ENCODE data around the gene TCAP. TPM values are rescaled to one million over a fixed set of nuclear protein-coding genes. Genes with fewer than 3 reads are reported as not detected.

Gene TCAP
- total and polyA plus RNA-seq, 9 donors = 0.24 to 1.9 (median 1.3) TPM

DNA sequence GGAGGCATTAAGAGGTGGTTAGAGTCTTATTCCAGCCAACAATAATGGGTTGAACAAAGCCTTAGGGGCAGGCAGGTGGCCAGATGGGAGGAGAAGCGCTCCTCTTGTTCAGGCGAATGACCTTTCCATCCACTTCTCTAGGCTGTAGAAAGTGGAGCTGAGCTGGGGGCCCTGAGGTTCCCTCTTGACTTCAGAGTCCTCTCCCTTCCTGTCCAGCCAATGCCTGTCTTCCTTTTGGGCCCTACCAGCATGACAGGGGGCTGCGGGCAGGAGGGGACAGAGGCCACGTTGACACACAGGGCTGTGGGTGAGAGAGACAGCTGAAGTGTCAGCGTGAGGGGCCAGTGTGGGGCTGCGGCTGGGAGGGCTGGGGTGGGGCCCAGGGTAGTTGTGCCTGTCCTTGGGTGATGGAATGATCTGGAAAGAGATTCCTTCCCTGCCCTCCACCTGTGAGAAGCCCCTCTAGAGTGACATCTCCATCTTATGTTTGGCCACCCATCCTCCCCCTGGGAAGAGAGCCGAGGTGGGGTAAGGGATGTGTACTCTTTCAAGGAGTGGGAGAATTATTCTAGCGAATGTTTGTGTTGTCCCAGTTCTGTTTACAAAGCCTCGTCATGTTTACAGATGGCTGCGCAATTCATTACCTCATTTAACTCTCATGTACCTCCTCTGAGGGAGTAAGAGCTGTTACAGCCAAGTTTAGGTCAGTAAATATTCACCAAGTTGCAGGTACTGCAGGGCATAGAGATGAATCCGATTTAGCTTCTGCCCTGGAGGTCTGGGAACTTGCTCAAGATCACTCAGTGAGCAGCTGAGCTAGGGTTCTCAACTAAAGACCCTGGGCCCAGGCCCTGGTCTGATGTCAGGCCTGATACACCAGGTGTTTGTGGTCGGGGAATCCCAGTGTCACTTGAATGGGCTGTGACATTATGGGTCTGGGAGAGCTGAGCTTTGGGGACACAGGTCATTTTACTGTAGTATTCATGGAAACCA, 38.0 kb downstream of the TCAP start:
- no peaks in the 10 kb centered on the region for H3K36me3 ChIP-seq
- H3K9me3 ChIP-seq = no peaks in the 10 kb centered on the region
- intact Hi-C loops (cut with DNase I) = no loop called here
- 54 to 61% (median 57%) methylated on average over 11 to 12 of the region's 12 CpGs for WGBS, 3 donors
- H3K4me3 ChIP-seq = no peak overlapping the region
- H3K27ac ChIP-seq = no peak overlapping the region
- no peak for DNase-seq
- peaks cover 12% of the 10 kb centered on the region for H3K4me1 ChIP-seq (ENCODE audit: insufficient read depth)
- no peaks in the 10 kb centered on the region for H3K27me3 ChIP-seq
- TF ChIP-seq EP300 (IDR thresholded peaks at IDR 0.05) (no peak), POLR2A (IDR thresholded peaks at IDR 0.05) (no peak)
- TF ChIP-seq, protein P1, sequence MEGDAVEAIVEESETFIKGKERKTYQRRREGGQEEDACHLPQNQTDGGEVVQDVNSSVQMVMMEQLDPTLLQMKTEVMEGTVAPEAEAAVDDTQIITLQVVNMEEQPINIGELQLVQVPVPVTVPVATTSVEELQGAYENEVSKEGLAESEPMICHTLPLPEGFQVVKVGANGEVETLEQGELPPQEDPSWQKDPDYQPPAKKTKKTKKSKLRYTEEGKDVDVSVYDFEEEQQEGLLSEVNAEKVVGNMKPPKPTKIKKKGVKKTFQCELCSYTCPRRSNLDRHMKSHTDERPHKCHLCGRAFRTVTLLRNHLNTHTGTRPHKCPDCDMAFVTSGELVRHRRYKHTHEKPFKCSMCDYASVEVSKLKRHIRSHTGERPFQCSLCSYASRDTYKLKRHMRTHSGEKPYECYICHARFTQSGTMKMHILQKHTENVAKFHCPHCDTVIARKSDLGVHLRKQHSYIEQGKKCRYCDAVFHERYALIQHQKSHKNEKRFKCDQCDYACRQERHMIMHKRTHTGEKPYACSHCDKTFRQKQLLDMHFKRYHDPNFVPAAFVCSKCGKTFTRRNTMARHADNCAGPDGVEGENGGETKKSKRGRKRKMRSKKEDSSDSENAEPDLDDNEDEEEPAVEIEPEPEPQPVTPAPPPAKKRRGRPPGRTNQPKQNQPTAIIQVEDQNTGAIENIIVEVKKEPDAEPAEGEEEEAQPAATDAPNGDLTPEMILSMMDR (IDR thresholded peaks at IDR 0.05) = no peak

GRCh38 chr17:39703913-39704312, 38.8 kb downstream of the TCAP start:
- TF ChIP-seq EP300 (IDR thresholded peaks at IDR 0.05) = no peak
- TF ChIP-seq, protein P1 (IDR thresholded peaks at IDR 0.05) = no peak
- TF ChIP-seq POLR2A (IDR thresholded peaks at IDR 0.05) = no peak
- Histone ChIP-seq H3K9me3 (no peaks in the 10 kb centered on the region), H3K27me3 (no peaks in the 10 kb centered on the region), H3K27ac (no peak overlapping the region), H3K4me1 (ENCODE audit: insufficient read depth) (peaks cover 12% of the 10 kb centered on the region), H3K4me3 (no peak overlapping the region), H3K36me3 (no peaks in the 10 kb centered on the region)
- WGBS, 3 donors = 75 to 95% (median 91%) methylated on average over 5 of the region's 5 CpGs
- no peak for DNase-seq
- intact Hi-C loops (cut with DNase I) = no loop called here

DNA sequence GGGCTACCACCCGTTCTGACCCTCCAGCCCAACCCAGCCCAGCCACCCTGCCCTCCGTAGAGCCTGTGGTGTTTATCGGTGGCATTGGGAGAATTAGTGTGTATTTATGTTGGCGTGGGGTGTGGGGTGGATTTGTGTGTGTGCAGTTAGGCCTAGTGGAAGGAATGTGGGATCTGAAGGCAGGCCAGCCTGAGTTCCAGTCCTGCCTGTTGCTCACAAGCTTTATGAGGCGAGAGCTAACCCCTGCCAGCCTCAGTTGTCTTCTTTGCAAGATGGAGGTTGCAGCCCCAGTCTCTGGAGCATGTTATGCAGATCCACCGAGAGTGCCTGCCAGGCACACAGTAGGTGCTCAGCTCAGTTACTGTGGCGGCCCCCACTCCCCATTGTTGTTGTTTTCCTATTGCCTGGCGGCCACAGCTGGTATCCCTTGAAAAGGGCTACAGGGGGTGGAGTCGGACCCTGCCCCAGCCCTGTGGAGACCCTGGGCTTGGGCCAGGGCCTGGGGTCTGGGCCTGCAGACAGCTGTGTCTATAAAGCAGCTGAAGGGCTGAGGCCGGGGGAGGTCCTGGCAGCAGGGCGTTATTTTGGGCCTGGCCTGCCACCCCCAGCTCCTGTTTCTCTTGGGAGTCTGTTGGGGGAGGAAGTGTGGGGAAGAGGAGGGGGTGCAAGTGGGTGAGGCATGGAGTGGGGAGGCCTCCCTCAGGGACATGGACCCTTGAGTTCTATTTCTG, 39.8 kb downstream of the TCAP start:
- 24 to 41% (median 30%) methylated on average over 11 of the region's 11 CpGs for WGBS, 3 donors
- H3K27ac ChIP-seq = no peak overlapping the region
- H3K4me1 ChIP-seq (ENCODE audit: insufficient read depth) = peaks cover 10% of the 10 kb centered on the region
- H3K4me3 ChIP-seq = no peak overlapping the region
- H3K36me3 ChIP-seq = no peaks in the 10 kb centered on the region
- TF ChIP-seq POLR2A (IDR thresholded peaks at IDR 0.05) = no peak
- intact Hi-C loops (cut with DNase I) = no loop called here
- H3K9me3 ChIP-seq = no peaks in the 10 kb centered on the region
- no peaks in the 10 kb centered on the region for H3K27me3 ChIP-seq
- DNase-seq = no peak

DNA sequence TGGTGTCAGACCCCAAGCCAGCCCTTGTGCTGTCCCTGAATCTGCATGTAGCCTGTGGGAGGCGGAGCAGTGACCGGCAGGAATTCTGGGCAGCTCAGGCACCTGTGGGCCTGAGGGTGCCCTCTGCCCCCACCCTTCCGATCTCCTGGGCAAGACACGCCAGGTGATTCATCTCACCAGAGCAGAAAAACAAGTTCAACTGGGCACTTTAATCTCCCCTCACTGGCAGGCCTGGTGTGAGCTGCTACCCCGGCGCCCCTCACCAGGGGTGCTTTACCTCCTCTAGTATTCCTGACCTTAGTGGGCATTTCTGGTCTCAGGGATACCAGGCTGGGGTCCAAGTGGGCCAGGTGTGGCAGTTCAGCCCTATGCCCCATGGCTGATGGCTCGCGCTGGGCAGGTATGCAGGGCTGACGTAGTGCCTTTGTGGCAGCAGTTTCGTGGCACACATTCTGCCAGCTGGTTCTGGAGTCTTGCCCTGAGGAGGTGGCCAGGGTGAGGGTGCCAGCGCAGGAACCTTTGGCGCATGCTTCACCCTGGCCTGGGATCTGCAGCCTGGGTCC, 40.7 kb downstream of the TCAP start:
- no peaks in the 10 kb centered on the region for H3K27me3 ChIP-seq
- H3K4me3 ChIP-seq = no peak overlapping the region
- no peaks in the 10 kb centered on the region for H3K9me3 ChIP-seq
- H3K27ac ChIP-seq = no peak overlapping the region
- intact Hi-C loops (cut with DNase I) = no loop called here
- H3K4me1 ChIP-seq (ENCODE audit: insufficient read depth) = peaks cover 10% of the 10 kb centered on the region
- DNase-seq = no peak
- WGBS, 3 donors = 79 to 85% (median 81%) methylated on average over 11 to 12 of the region's 12 CpGs
- TF ChIP-seq, protein P1 (IDR thresholded peaks at IDR 0.05) = no peak
- TF ChIP-seq POLR2A (IDR thresholded peaks at IDR 0.05) = no peak
- TF ChIP-seq EP300 (IDR thresholded peaks at IDR 0.05) = no peak
- no peaks in the 10 kb centered on the region for H3K36me3 ChIP-seq
